GM12892 (cell line): Measurements from ENCODE around the gene METTL21A.
A peak's percentile ranks its signal among the peaks of the same experiment; 100 is the strongest.
"Not testable (repeated sequence)": the region's sequence is repeated elsewhere in the genome, so short reads cannot be mapped to it uniquely, and the experiment has no call there.

Experiments used
- DNase-seq: peaks from one replicate; pipeline ENCODE4 v3.0.0; 2011; ENCODE audit not compliant: insufficient read length
- FAIRE-seq: peaks from 2 replicates; lab custom pipeline; 2011; peaks lifted over from hg19 to GRCh38; lab: Jason Lieb, UNC
- POLR2A ChIP-seq: IDR thresholded peaks from 2 replicates; pipeline ENCODE4 v1.6.1; 2011; ENCODE audit warnings: low read depth, low read length, control low read depth
- POLR2AphosphoS5 ChIP-seq: IDR thresholded peaks from 2 replicates; pipeline ENCODE4 v1.6.1; 2011; ENCODE audit warnings: low read depth, low read length, control low read depth
- TAF1 ChIP-seq: IDR thresholded peaks from 2 replicates; pipeline ENCODE4 v1.6.1; 2011; ENCODE audit warnings: low read depth, mild to moderate bottlenecking, control low read depth, low read length, borderline replicate concordance

METTL21A gene

GRCh38 chr2:207640661-207641060 is 15.5 kb upstream of the METTL21A start:
- no peak for TF ChIP-seq POLR2AphosphoS5
- no peak for TF ChIP-seq TAF1
- no peak for TF ChIP-seq POLR2A
- no peak for FAIRE-seq
- DNase-seq, result no peak

GRCh38 chr2:207640160-207640559 is 15.0 kb upstream of the METTL21A start:
- DNase-seq, result no peak
- no peak for FAIRE-seq
- no peak for TF ChIP-seq POLR2A
- no peak for TF ChIP-seq TAF1
- TF ChIP-seq POLR2AphosphoS5, result no peak

GRCh38 chr2:207639288-207639687 is 14.1 kb upstream of the METTL21A start:
- FAIRE-seq, DNase-seq: not testable (repeated sequence)

GRCh38 chr2:207635468-207636200 is 10.4 kb upstream of the METTL21A start:
- TF ChIP-seq POLR2A, result no peak
- no peak for TF ChIP-seq TAF1
- TF ChIP-seq POLR2AphosphoS5, result no peak
- DNase-seq, result no peak
- FAIRE-seq, result no peak

GRCh38 chr2:207633686-207634085 is 8.5 kb upstream of the METTL21A start:
- no peak for DNase-seq
- FAIRE-seq, result no peak
- TF ChIP-seq TAF1 (no peak), POLR2A (no peak), POLR2AphosphoS5 (no peak)

GRCh38 chr2:207632575-207633493 is 7.6 kb upstream of the METTL21A start:
- no peak for FAIRE-seq
- TF ChIP-seq POLR2A, result no peak
- no peak for TF ChIP-seq POLR2AphosphoS5
- no peak for TF ChIP-seq TAF1
- no peak for DNase-seq

GRCh38 chr2:207630491-207630890 is 5.3 kb upstream of the METTL21A start:
- DNase-seq (no peak), FAIRE-seq (no peak)
- TF ChIP-seq POLR2A (no peak), POLR2AphosphoS5 (no peak), TAF1 (no peak)

- FAIRE-seq (no peak), DNase-seq (no peak)
- TF ChIP-seq POLR2AphosphoS5 (no peak), TAF1 (no peak), POLR2A (no peak)
Observed at GRCh38 chr2:207629553-207629952, 4.4 kb upstream of the METTL21A start.

- FAIRE-seq (peak; percentile 74), DNase-seq (peak; percentile 41)
- TF ChIP-seq POLR2AphosphoS5 (no peak), TAF1 (0 out of 2 replicates have a peak, but pooled peaks have one; percentile 33)
Observed at GRCh38 chr2:207624185-207625013, 795 bp downstream of the METTL21A start.

- DNase-seq (no peak), FAIRE-seq (no peak)
- TF ChIP-seq POLR2AphosphoS5 (no peak), POLR2A (no peak), TAF1 (no peak)
Observed at GRCh38 chr2:207621501-207622039, 3.6 kb downstream of the METTL21A start.

GRCh38 chr2:207619764-207620203 is 5.4 kb downstream of the METTL21A start:
- no peak for DNase-seq
- TF ChIP-seq POLR2A (no peak), TAF1 (no peak), POLR2AphosphoS5 (no peak)
- FAIRE-seq, result peak; percentile 50

- TF ChIP-seq TAF1 (no peak), POLR2A (no peak), POLR2AphosphoS5 (no peak)
- FAIRE-seq, result no peak
- no peak for DNase-seq
Observed at GRCh38 chr2:207617011-207617671, 8.1 kb downstream of the METTL21A start.
